SKM-1 treated with dmso at 0.1 percent for 144 hours (cell line): ENCODE measurements around the gene CEP131.
A peak's percentile ranks its signal among the peaks of the same experiment; 100 is the strongest.
"Not testable (repeated sequence)": the region's sequence is repeated elsewhere in the genome, so short reads cannot be mapped to it uniquely, and the experiment has no call there.

Source experiments
- DNase-seq: peaks from one replicate; lab custom pipeline; 2025; ENCODE audit not compliant: unreplicated experiment; lab: John Stamatoyannopoulos, UW

CEP131 gene

GRCh38 chr17:81228420-81228819, 5.7 kb upstream of the CEP131 start:
- DNase-seq: peak; percentile 25

GRCh38 chr17:81227630-81228029, 4.9 kb upstream of the CEP131 start:
- not testable (repeated sequence) for DNase-seq

GRCh38 chr17:81223762-81224130, 981 bp upstream of the CEP131 start:
- peak; percentile 35 for DNase-seq

GRCh38 chr17:81222620-81222905, 202 bp downstream of the CEP131 start:
- no peak for DNase-seq

GRCh38 chr17:81221842-81222619, 734 bp downstream of the CEP131 start:
- no peak for DNase-seq

GRCh38 chr17:81221371-81221841, 1.4 kb downstream of the CEP131 start:
- DNase-seq: no peak

- DNase-seq: no peak
These were observed 3.1 kb downstream of the CEP131 start for GRCh38 chr17:81219476-81220180.

GRCh38 chr17:81218991-81219390, 3.8 kb downstream of the CEP131 start:
- no peak for DNase-seq

- DNase-seq: no peak
These were observed 4.3 kb downstream of the CEP131 start for GRCh38 chr17:81218459-81218858.

- DNase-seq: no peak
These were observed 5.3 kb downstream of the CEP131 start for GRCh38 chr17:81217491-81217890.

GRCh38 chr17:81213978-81214377, 8.8 kb downstream of the CEP131 start:
- DNase-seq: no peak

GRCh38 chr17:81212365-81212764, 10.4 kb downstream of the CEP131 start:
- no peak for DNase-seq

GRCh38 chr17:81210868-81211267, 11.9 kb downstream of the CEP131 start:
- DNase-seq: no peak

- no peak for DNase-seq
These were observed 12.3 kb downstream of the CEP131 start for GRCh38 chr17:81210466-81210865.

GRCh38 chr17:81209141-81209540, 13.6 kb downstream of the CEP131 start:
- no peak for DNase-seq

- no peak for DNase-seq
These were observed 14.1 kb downstream of the CEP131 start for GRCh38 chr17:81208651-81209050.

- no peak for DNase-seq
These were observed 14.9 kb downstream of the CEP131 start for GRCh38 chr17:81207610-81208581.

GRCh38 chr17:81206657-81207056, 16.1 kb downstream of the CEP131 start:
- no peak for DNase-seq

GRCh38 chr17:81206166-81206565, 16.6 kb downstream of the CEP131 start:
- no peak for DNase-seq

GRCh38 chr17:81204578-81204977, 18.2 kb downstream of the CEP131 start:
- no peak for DNase-seq

- no peak for DNase-seq
These were observed 19.6 kb downstream of the CEP131 start for GRCh38 chr17:81203136-81203535.
